ENCODE data around the gene CORO1C.

CORO1C gene

DNA sequence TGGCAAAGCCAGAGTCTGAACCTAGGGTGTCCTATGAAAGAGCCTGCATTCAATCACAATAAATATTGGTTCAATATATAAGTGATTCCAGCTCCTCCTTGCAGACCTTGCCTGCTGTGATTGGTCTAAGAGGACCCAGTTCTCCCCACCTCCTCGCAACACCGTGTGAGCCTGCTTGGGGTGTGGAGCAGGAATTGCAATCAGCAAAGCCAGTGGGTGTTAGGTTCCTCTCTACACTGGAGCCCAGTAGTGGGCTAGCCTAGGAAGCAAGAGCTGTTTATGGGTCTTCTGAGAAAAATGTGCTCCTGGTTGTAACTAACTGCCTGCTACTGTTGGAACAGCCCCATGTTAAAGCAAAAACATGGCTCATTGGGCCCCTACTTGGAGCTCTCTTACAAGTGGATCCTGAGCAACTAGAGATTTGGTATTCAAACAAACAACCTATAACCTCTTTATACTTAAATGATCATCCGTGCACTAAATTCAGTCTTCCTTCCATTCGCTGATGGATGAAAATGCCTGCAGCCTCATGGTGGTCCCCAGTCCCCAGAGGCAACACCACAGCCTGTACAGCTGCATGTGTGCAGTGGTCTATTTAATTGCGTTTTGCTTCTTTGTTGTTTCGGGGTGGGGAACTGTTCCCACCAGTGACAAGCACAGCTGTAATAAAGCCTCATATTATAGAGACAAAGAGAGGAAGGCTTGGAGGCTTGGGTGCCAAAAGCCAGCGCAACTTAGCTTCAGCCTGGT is 93.9 kb downstream of the CORO1C start:
- no peak overlapping the region for H3K4me3 ChIP-seq (ENCODE audit: low read depth, low read length)
- in situ Hi-C loops (cut with HindIII; ENCODE audit: low sequenced_read_pairs): no loop called here
- DNase-seq (ENCODE audit: low read depth): no peak
- TF ChIP-seq, protein P1, sequence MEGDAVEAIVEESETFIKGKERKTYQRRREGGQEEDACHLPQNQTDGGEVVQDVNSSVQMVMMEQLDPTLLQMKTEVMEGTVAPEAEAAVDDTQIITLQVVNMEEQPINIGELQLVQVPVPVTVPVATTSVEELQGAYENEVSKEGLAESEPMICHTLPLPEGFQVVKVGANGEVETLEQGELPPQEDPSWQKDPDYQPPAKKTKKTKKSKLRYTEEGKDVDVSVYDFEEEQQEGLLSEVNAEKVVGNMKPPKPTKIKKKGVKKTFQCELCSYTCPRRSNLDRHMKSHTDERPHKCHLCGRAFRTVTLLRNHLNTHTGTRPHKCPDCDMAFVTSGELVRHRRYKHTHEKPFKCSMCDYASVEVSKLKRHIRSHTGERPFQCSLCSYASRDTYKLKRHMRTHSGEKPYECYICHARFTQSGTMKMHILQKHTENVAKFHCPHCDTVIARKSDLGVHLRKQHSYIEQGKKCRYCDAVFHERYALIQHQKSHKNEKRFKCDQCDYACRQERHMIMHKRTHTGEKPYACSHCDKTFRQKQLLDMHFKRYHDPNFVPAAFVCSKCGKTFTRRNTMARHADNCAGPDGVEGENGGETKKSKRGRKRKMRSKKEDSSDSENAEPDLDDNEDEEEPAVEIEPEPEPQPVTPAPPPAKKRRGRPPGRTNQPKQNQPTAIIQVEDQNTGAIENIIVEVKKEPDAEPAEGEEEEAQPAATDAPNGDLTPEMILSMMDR (IDR thresholded peaks at IDR 0.05; ENCODE audit: low read depth, low read length, missing control alignments): no peak

DNA sequence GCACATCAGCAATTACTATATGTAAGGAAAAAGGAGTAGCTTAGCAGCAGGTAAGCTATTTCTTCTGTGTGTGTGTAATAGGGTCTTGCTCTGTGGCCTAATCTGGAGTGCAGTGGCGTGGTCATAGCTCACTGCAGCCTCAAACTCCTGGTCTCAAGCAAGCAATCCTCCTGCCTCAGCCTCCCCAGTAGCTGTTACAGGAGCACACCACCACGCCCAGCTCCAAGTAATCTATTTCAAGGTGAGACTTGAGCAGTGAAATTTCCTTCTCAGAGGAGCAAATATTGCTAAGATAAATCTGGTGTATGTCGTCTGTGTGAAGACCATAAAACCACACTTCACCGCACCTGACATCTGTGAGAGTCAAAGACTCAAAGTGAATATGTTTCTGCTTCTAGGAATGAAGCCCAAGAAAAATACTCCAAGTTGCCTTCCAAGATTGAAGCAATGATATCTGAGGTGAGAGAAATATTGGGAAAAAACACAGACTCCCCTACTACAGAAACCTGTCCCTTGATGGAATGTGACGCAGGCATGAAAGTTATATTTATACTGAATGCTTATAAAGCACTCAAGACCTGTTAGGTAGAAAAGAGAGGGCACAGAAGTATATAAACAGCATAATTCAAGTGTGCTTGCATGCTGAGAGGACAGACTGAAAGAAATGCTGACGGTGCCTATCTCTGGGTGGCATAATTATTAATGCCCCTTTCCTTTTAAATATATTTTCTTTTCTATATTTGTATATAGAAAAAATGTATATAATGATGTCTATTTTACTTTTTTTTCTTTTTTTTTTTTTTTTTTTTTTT is 95.1 kb downstream of the CORO1C start:
- no peak overlapping the region for H3K4me3 ChIP-seq (ENCODE audit: low read depth, low read length)
- in situ Hi-C loops (cut with HindIII; ENCODE audit: low sequenced_read_pairs): no loop called here
- DNase-seq (ENCODE audit: low read depth): no peak
- TF ChIP-seq, protein P1 (IDR thresholded peaks at IDR 0.05; ENCODE audit: low read depth, low read length, missing control alignments): no peak

DNA sequence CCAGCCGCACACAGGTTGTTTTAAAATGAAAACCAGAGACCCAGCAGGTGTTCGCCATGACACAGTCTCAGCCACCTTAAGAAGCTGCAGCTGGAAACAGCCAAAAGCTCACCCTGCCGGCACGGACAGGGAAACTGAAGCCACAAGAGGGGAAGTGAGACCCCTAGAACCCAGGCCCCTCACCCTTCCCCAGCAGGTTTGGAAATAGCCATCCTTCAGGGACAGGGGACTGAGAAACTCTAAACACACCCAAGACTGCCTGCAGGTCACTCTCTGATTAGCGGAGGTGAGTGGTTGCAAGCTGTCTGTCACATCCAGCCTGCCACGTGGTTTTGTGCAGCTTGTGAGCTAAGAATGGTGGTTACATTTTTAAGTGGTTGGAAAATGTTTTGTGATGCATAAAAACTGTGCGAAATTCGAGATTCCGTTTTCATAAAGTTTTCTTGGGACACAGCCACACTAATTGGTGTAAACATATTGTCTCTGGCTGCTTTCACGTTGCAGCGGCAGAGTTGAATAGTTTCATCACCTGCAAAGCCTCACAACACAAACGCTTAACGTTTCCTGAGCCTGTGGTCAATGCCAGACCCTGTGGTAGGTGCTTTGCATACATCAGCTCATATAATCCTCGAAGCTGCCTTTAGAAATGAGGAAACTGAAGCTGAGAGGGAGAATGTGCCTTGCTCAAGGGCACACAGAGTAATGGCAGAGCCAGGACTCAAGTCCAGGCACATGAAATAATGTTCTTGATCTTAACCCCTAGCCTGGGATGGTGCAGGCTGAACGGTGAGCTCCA is 95.9 kb downstream of the CORO1C start:
- in situ Hi-C loops (cut with HindIII; ENCODE audit: low sequenced_read_pairs): no loop called here
- TF ChIP-seq, protein P1 (IDR thresholded peaks at IDR 0.05; ENCODE audit: low read depth, low read length, missing control alignments): no peak
- no peak for DNase-seq (ENCODE audit: low read depth)
- H3K4me3 ChIP-seq (ENCODE audit: low read depth, low read length): no peak overlapping the region

DNA sequence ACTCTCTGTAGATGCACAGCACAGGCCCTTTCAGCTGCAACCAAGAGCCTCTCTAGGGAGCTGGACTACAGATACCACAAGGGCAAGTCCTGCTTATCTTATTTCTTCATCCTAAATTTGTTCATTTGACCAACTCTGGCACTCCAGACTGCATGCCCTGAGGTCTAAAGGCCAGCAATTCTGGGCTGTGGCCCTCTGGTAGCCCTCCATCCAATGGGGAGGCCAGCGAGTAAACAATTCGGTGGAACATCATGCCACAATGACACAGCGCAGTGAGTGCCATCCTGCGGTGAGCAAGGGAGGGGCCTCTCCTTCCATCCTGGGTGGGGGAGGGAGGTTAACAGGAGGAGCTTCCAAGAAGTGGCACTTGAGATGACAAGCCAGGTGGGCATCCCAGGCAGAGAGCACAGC is 97.0 kb downstream of the CORO1C start:
- in situ Hi-C loops (cut with HindIII; ENCODE audit: low sequenced_read_pairs): loop anchor here (5.0 kb wide), 1 partner anchor 72 kb away; the partner anchor contains the start of genes ISCU and SART3
- no peak for DNase-seq (ENCODE audit: low read depth)
- TF ChIP-seq, protein P1 (IDR thresholded peaks at IDR 0.05; ENCODE audit: low read depth, low read length, missing control alignments): no peak
- no peak overlapping the region for H3K4me3 ChIP-seq (ENCODE audit: low read depth, low read length)

DNA sequence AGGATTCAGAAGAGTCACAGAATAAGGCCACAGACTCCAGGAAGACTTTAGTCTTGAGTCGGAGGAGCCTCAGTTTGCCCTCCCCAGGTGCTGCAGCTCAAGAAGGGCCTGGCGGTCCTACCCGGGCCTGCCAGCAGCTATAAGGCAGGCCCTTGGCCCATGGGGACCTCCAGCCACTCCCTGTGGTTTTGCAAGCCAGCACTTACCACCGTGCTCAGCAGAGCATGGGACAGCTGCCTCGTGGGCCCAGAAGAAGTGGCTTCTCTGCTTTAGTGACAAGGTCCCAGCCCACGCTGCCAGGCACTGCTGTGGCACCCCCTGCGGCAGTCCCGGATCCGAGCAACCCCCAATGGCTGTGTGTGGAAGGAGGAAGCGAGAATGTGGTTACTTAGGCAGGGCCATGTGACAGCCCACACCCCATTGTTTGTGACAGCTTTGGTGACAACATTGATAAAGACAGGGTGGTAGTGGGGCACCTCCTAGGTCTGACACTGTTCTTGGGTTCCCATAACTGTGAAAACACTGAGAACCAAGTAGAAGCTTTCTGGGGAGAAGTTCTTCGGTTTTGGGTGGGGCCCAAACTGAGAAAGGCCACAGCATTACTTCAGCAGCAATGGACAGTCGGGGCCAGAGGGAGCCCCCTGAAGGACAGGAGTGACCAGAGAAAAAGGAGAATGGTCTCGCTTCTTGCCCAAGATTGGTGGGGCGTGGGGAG is 97.6 kb downstream of the CORO1C start, which contains the start of gene SELPLG:
Gene SELPLG, minus strand, starts transcription at position 361 of the 715 bp plus-strand sequence. CDS start 9,587 bp downstream, outside the sequence.
- no peak for DNase-seq (ENCODE audit: low read depth)
- in situ Hi-C loops (cut with HindIII; ENCODE audit: low sequenced_read_pairs): loop anchor here (5.0 kb wide), 1 partner anchor 71 kb away; the partner anchor contains the start of genes ISCU and SART3
- TF ChIP-seq, protein P1 (IDR thresholded peaks at IDR 0.05; ENCODE audit: low read depth, low read length, missing control alignments): no peak
- H3K4me3 ChIP-seq (ENCODE audit: low read depth, low read length): no peak within 1 kb of the TSS
